ENCODE results near the gene MED27. TPM values are rescaled to one million over a fixed set of nuclear protein-coding genes. Genes with fewer than 3 reads are reported as not detected.

MED27 gene
- total RNA-seq, 1 donor from 2014 or later: 31.3 TPM

- H3K4me3 Mint-ChIP-seq: no peak overlapping the region
- TF ChIP-seq, protein P1, sequence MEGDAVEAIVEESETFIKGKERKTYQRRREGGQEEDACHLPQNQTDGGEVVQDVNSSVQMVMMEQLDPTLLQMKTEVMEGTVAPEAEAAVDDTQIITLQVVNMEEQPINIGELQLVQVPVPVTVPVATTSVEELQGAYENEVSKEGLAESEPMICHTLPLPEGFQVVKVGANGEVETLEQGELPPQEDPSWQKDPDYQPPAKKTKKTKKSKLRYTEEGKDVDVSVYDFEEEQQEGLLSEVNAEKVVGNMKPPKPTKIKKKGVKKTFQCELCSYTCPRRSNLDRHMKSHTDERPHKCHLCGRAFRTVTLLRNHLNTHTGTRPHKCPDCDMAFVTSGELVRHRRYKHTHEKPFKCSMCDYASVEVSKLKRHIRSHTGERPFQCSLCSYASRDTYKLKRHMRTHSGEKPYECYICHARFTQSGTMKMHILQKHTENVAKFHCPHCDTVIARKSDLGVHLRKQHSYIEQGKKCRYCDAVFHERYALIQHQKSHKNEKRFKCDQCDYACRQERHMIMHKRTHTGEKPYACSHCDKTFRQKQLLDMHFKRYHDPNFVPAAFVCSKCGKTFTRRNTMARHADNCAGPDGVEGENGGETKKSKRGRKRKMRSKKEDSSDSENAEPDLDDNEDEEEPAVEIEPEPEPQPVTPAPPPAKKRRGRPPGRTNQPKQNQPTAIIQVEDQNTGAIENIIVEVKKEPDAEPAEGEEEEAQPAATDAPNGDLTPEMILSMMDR (conservative IDR thresholded peaks at IDR 0.05): no peak
- no peaks in the 10 kb centered on the region for H3K27me3 Mint-ChIP-seq (ENCODE audit: low read depth)
- H3K9me3 Mint-ChIP-seq: no peaks in the 10 kb centered on the region
- H3K4me1 Mint-ChIP-seq: peaks cover 23% of the 10 kb centered on the region
- no peak for DNase-seq (ENCODE audit: low read depth, low spot score)
- no peak overlapping the region for H3K27ac Mint-ChIP-seq (ENCODE audit: unreplicated experiment)
- no peaks in the 10 kb centered on the region for H3K36me3 Mint-ChIP-seq (ENCODE audit: low read depth)
These were observed 195.4 kb downstream of the MED27 start for GRCh38 chr9:131884222-131884621.

- Mint-ChIP-seq H3K4me3 (no peak overlapping the region), H3K36me3 (ENCODE audit: low read depth) (no peaks in the 10 kb centered on the region), H3K9me3 (no peaks in the 10 kb centered on the region), H3K27ac (ENCODE audit: unreplicated experiment) (peak overlapping the region; percentile 22), H3K4me1 (peaks cover 12% of the 10 kb centered on the region), H3K27me3 (ENCODE audit: low read depth) (no peaks in the 10 kb centered on the region)
- TF ChIP-seq, protein P1 (conservative IDR thresholded peaks at IDR 0.05): no peak
- DNase-seq (ENCODE audit: low read depth, low spot score): no peak
These were observed 198.7 kb downstream of the MED27 start for GRCh38 chr9:131880833-131881583.

- TF ChIP-seq, protein P1 (conservative IDR thresholded peaks at IDR 0.05): no peak
- Mint-ChIP-seq H3K4me3 (no peak overlapping the region), H3K4me1 (peaks cover 12% of the 10 kb centered on the region), H3K9me3 (no peaks in the 10 kb centered on the region), H3K27ac (ENCODE audit: unreplicated experiment) (no peak overlapping the region), H3K27me3 (ENCODE audit: low read depth) (no peaks in the 10 kb centered on the region), H3K36me3 (ENCODE audit: low read depth) (no peaks in the 10 kb centered on the region)
- no peak for DNase-seq (ENCODE audit: low read depth, low spot score)
These were observed 199.8 kb downstream of the MED27 start for GRCh38 chr9:131879911-131880290.

DNA sequence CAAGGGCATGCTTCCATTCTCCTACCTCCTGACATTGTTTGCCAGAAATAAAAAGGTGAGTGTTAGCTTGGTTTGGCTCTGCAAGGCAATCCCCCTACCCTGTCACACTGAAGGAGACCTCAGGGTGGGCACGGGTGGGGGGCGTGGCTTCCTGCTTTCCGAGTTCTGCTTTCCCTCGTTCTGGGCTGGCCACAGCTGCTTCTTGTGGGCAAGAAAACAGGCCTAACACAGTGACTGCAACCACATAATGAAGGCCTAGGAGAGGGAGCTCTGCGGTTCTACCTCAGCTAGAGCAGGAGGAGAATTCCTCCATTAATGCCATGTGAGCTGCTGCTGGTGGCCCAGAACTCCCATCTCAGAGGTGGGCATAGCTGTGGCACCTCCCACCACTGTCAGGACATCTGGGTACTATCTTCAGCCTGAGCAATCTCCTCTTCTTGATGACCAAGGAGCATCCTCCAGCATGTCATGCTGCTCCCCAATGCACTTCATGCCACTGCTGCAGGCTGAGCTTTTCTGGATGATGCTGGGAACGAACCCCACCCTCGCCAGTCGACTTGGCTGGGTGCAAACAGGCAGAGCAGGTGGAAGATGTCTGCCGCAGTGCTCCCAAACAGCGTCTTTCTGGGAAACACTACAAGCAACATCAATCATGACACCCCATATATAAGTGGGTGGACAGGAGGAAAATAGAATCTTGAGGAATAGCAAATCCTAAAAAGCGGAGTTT lies 200.3 kb downstream of the MED27 start:
- H3K27me3 Mint-ChIP-seq (ENCODE audit: low read depth): no peaks in the 10 kb centered on the region
- H3K36me3 Mint-ChIP-seq (ENCODE audit: low read depth): no peaks in the 10 kb centered on the region
- TF ChIP-seq, protein P1 (conservative IDR thresholded peaks at IDR 0.05): no peak
- no peaks in the 10 kb centered on the region for H3K9me3 Mint-ChIP-seq
- peaks cover 12% of the 10 kb centered on the region for H3K4me1 Mint-ChIP-seq
- no peak overlapping the region for H3K4me3 Mint-ChIP-seq
- no peak for DNase-seq (ENCODE audit: low read depth, low spot score)
- H3K27ac Mint-ChIP-seq (ENCODE audit: unreplicated experiment): peak overlapping the region; percentile 40

- H3K36me3 Mint-ChIP-seq (ENCODE audit: low read depth): no peaks in the 10 kb centered on the region
- TF ChIP-seq, protein P1 (conservative IDR thresholded peaks at IDR 0.05): no peak
- H3K4me1 Mint-ChIP-seq: peaks cover 12% of the 10 kb centered on the region
- no peak overlapping the region for H3K4me3 Mint-ChIP-seq
- no peak overlapping the region for H3K27ac Mint-ChIP-seq (ENCODE audit: unreplicated experiment)
- H3K9me3 Mint-ChIP-seq: no peaks in the 10 kb centered on the region
- DNase-seq (ENCODE audit: low read depth, low spot score): no peak
- H3K27me3 Mint-ChIP-seq (ENCODE audit: low read depth): no peaks in the 10 kb centered on the region
These were observed 203.2 kb downstream of the MED27 start for GRCh38 chr9:131876486-131876885.

Data from neural crest cell (in vitro differentiated cells).